Uterus (tissue), 4 donors: ENCODE data around the gene SPTBN5. TPM values are rescaled to one million over a fixed set of nuclear protein-coding genes. Genes with fewer than 3 reads are reported as not detected.

ENCODE experiments used
- DNase-seq, 2 donors: peaks; one replicate each; pipeline ENCODE4 v3.0.0-alpha.2; 2019 to 2020
- H3K27ac ChIP-seq, 2 donors: fragments of 200-600 bp; sonication (generic); 1 replicate in 1 of 2; 2 replicates in 1 of 2; pipeline ENCODE4 v1.5.1; 2016 to 2018
- H3K27me3 ChIP-seq, 2 donors: fragments of 200-600 bp; sonication (generic); one replicate each; pipeline ENCODE4 v1.5.1; 2018 to 2019; ENCODE audit warnings: control low read depth in 1 of 2
- H3K36me3 ChIP-seq, 2 donors: fragments of 200-600 bp; sonication (generic); one replicate each; pipeline ENCODE4 v1.5.1; 2019; ENCODE audit warnings: control low read depth in 1 of 2
- H3K4me1 ChIP-seq, 2 donors: fragments of 200-600 bp; sonication (generic); one replicate each; pipeline ENCODE4 v1.5.1; 2018 to 2019; ENCODE audit warnings: control low read depth in 1 of 2
- H3K4me3 ChIP-seq, 2 donors: fragments of 200-600 bp; sonication (generic); 1 replicate in 1 of 2; 2 replicates in 1 of 2; pipeline ENCODE4 v1.5.1; 2018 to 2019; ENCODE audit warnings: mild to moderate bottlenecking in 1 of 2
- H3K9me3 ChIP-seq, 2 donors: fragments of 200-600 bp; sonication (generic); one replicate each; pipeline ENCODE4 v1.5.1; 2019; ENCODE audit warnings: control low read depth in 1 of 2
- CTCF ChIP-seq, 4 experiments: fragments of 200-600 bp in 2 of 4; fragments of 450-650 bp in 2 of 4; sonication (generic) in 2 of 4; IDR thresholded peaks; one replicate each; pipeline ENCODE4 v1.5.1; 2016 to 2019; ENCODE audit warnings: antibody characterized with exemption in 4 of 4, mild to moderate bottlenecking in 2 of 4, moderate library complexity in 1 of 4
- POLR2A ChIP-seq, 2 donors: fragments of 450-650 bp; IDR thresholded peaks; one replicate each; pipeline ENCODE4 v1.6.1; 2016; ENCODE audit warnings: antibody characterized with exemption in 2 of 2, mild to moderate bottlenecking in 1 of 2, moderate library complexity in 1 of 2
- intact Hi-C: fragments of 100-400 bp; cut with DNase I; formaldehyde crosslinking; loops from one replicate; pipeline ENCODE4 v1.15.1; 2023; ENCODE audit warnings: low total_unique reads
- total RNA-seq, 4 donors: library from RNA; depleted of rRNA in 3 of 4; stranded (reverse); fragments of >200 nt in 3 of 4; gene quantifications; one replicate each; pipeline versions ENCODE4 v1.1.0 to v1.2.4, GENCODE V29; 2014 to 2023
- donor health status: DM: yes; HTN: yes; CAD: no.

Gene SPTBN5
- total RNA-seq, 4 donors from 2014 or later: 0.51 to 0.76 (median 0.61) TPM; not detected in 1

DNA sequence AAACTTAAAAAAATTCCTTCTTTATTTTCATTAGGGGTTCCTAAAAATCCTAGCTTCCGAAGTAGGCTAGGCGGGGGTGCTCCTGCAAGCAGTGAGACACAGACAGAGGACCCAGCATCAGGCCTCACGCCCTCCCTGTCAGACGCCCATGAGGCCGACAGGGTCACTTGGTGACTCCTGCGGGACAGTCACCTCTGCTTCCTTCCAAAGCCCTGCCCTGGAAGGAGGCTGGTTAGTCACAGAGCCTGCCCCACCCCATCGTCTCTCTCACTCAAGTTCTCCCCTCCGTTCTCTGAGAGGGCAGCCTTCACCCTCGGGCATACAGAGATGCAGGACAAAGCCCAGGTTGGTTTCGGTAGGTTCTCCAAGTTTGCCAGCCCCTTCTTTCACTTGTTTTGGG, 39.9 kb upstream of the SPTBN5 start:
- H3K4me1 ChIP-seq: no peaks in the 10 kb centered on the region
- TF ChIP-seq CTCF (IDR thresholded peaks at IDR 0.05): no peak
- TF ChIP-seq POLR2A (IDR thresholded peaks at IDR 0.05): no peak
- no peak for DNase-seq
- no peak overlapping the region for H3K4me3 ChIP-seq
- H3K27ac ChIP-seq: peak overlapping the region; percentile 47 to 53
- no peaks in the 10 kb centered on the region for H3K36me3 ChIP-seq
- no peaks in the 10 kb centered on the region for H3K9me3 ChIP-seq
- intact Hi-C loops: no loop called here
- no peaks in the 10 kb centered on the region for H3K27me3 ChIP-seq

GRCh38 chr15:41933326-41933725, 39.5 kb upstream of the SPTBN5 start:
- Histone ChIP-seq H3K4me3 (no peak overlapping the region), H3K36me3 (no peaks in the 10 kb centered on the region), H3K9me3 (no peaks in the 10 kb centered on the region), H3K27ac (peak overlapping the region; percentile 47 to 53), H3K4me1 (no peaks in the 10 kb centered on the region), H3K27me3 (no peaks in the 10 kb centered on the region)
- no peak for DNase-seq
- intact Hi-C loops: no loop called here
- no peak for TF ChIP-seq CTCF (IDR thresholded peaks at IDR 0.05)
- TF ChIP-seq POLR2A (IDR thresholded peaks at IDR 0.05): no peak

GRCh38 chr15:41932511-41933289, 38.8 kb upstream of the SPTBN5 start:
- no peak overlapping the region for H3K4me3 ChIP-seq
- no peak for DNase-seq
- no peaks in the 10 kb centered on the region for H3K36me3 ChIP-seq
- intact Hi-C loops: no loop called here
- no peaks in the 10 kb centered on the region for H3K4me1 ChIP-seq
- peak overlapping the region; percentile 47 to 53 for H3K27ac ChIP-seq
- no peaks in the 10 kb centered on the region for H3K27me3 ChIP-seq
- no peak for TF ChIP-seq POLR2A (IDR thresholded peaks at IDR 0.05)
- no peak for TF ChIP-seq CTCF (IDR thresholded peaks at IDR 0.05)
- H3K9me3 ChIP-seq: no peaks in the 10 kb centered on the region

GRCh38 chr15:41932101-41932500, 38.2 kb upstream of the SPTBN5 start:
- Histone ChIP-seq H3K4me3 (no peak overlapping the region), H3K27ac (peak overlapping the region in 1 of 2 donors; percentile 53), H3K36me3 (no peaks in the 10 kb centered on the region), H3K4me1 (no peaks in the 10 kb centered on the region), H3K9me3 (no peaks in the 10 kb centered on the region), H3K27me3 (no peaks in the 10 kb centered on the region)
- intact Hi-C loops: no loop called here
- TF ChIP-seq CTCF (IDR thresholded peaks at IDR 0.05) (no peak), POLR2A (IDR thresholded peaks at IDR 0.05) (no peak)
- no peak for DNase-seq

DNA sequence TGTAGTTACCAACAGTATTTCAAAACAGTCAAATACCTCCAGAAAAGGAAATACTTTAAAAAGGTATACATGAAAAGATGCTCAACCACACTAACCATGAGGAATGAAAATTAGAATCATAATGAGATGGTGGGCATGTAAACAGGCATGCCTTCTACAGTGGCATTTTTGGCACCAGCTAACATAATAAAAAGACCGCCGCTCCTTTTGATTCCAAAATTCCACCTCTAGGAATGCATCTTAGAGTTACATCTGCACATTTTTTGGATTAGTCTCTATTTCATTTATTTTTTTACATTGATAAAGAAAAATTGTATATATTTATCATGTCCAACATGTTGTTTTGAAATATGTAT, 37.0 kb upstream of the SPTBN5 start:
- intact Hi-C loops: no loop called here
- Histone ChIP-seq H3K4me3 (no peak overlapping the region), H3K36me3 (no peaks in the 10 kb centered on the region), H3K27ac (peak overlapping the region in 1 of 2 donors; percentile 79), H3K4me1 (no peaks in the 10 kb centered on the region), H3K27me3 (no peaks in the 10 kb centered on the region), H3K9me3 (no peaks in the 10 kb centered on the region)
- no peak for DNase-seq
- TF ChIP-seq POLR2A (IDR thresholded peaks at IDR 0.05) (no peak), CTCF (IDR thresholded peaks at IDR 0.05) (no peak)
